GM12891 (cell line): Measurements from ENCODE around the gene AFF3.
"Not testable (repeated sequence)": the region's sequence is repeated elsewhere in the genome, so short reads cannot be mapped to it uniquely, and the experiment has no call there.

Experiments
- PAX5 ChIP-seq: IDR thresholded peaks from 2 replicates; pipeline ENCODE4 v1.6.1; 2011; ENCODE audit warnings: low read length, moderate library complexity, mild to moderate bottlenecking; ENCODE audit not compliant: insufficient read depth, severe bottlenecking
- POLR2A ChIP-seq: IDR thresholded peaks from 2 replicates; pipeline ENCODE4 v1.6.1; 2011; ENCODE audit warnings: low read depth, low read length, control low read depth
- POLR2AphosphoS5 ChIP-seq: IDR thresholded peaks from 2 replicates; pipeline ENCODE4 v1.6.1; 2011; ENCODE audit warnings: low read depth, low read length, control low read depth
- TAF1 ChIP-seq: IDR thresholded peaks from 2 replicates; pipeline ENCODE4 v1.6.1; 2011; ENCODE audit warnings: low read depth, low read length, control low read depth

DNA sequence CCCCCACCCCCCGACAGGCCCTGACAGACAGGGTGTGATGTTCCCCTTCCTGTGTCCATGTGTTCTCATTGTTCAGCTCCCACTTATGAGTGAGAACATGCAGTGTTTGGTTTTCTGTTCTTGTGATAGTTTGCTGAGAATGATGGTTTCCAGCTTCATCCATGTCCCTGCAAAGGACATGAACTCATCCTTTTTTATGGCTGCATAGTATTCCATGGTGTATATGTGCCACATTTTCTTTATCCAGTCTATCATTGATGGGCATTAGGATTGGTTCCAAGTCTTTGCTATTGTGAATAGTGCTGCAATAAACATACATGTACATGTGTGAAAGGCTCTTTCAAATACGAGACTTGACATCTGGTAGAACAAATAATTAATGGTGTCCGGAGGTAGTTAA, 208.9 kb downstream of the AFF3 start:
- not testable (repeated sequence) for TF ChIP-seq POLR2A, TAF1, POLR2AphosphoS5, PAX5
